ENCODE results near the gene NUP54.

Gene NUP54

DNA sequence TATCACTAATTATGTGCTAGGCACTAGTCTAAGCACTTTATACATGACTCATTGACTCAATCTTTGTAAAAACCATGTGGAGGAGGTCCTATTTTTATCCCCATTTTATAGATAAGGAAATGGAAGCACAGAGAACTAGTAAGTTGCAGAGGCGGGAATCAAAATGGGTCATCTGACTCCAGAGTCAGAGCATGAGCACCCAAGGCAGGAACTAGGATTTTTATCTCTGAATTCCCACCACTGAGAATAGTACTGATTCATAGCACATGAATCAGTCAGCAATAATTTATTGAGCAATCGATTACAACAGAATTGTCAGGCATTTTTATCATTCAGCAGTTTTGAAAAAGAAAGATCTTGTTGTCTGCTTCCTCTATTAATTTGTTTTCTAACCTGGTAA, 46.1 kb upstream of the NUP54 start:
- H3K79me2 ChIP-seq: peaks cover 31% of the 10 kb centered on the region
- H3K4me2 ChIP-seq (ENCODE audit: low read length): no peak overlapping the region
- no peak overlapping the region for H3K27ac ChIP-seq
- no peaks in the 10 kb centered on the region for H3K9me3 ChIP-seq (ENCODE audit: control insufficient read depth, low read length)
- H3K36me3 ChIP-seq (ENCODE audit: control insufficient read depth, insufficient read depth, low read length): no peaks in the 10 kb centered on the region
- no peak overlapping the region for H2AFZ ChIP-seq
- no peak for TF ChIP-seq CTCF (IDR thresholded peaks at IDR 0.05)
- H3K4me3 ChIP-seq (ENCODE audit: low read depth, low read length): no peak overlapping the region
- H3K4me1 ChIP-seq: peaks cover 3% of the 10 kb centered on the region
- no peaks in the 10 kb centered on the region for H3K27me3 ChIP-seq (ENCODE audit: control insufficient read depth, insufficient read depth, low read length)
- no peak overlapping the region for H3K9ac ChIP-seq

DNA sequence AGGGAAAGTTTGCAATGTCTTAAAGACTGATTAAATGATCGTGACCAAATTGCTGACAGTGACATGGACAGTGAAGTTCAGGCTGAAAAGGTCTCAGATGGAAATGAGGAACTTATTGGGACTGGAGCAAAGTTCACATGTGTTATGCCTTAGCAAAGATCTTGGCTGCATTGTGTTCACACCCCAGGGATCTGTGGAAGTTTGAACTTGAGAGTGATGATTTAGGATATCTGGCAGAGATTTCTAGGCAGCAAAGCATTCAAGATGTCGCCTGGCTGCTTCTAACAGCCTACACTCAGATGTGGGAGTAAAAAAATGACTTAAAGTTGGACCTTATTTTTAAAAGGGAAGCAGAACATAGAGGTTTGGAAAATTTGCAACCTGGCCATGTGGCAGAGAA, 44.0 kb upstream of the NUP54 start:
- no peaks in the 10 kb centered on the region for H3K4me1 ChIP-seq

DNA sequence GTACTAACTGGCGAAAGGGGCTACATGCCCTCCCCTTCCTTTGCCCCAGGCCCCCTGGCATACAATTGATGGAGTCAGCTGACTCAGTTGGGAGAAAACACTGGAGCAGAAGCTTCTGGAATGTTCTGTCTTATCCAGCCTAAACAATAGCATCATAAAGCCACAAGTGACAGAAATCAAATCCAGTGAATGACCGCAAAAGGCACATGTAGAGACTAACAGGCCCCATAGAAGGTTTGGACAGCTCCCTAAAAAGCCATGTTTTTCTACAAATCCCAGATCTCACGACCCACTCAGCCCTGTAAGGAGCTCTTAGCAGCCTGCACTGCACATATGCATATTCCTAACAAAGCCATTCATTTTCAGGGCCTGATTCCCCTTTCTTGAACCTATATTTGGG, 40.4 kb upstream of the NUP54 start:
- Histone ChIP-seq H3K4me1 (no peaks in the 10 kb centered on the region), H3K4me2 (ENCODE audit: low read length) (no peak overlapping the region), H3K79me2 (peaks cover 18% of the 10 kb centered on the region), H2AFZ (no peak overlapping the region), H3K4me3 (ENCODE audit: low read depth, low read length) (no peak overlapping the region), H3K27ac (no peak overlapping the region), H3K9me3 (ENCODE audit: control insufficient read depth, low read length) (no peaks in the 10 kb centered on the region), H3K36me3 (ENCODE audit: control insufficient read depth, insufficient read depth, low read length) (no peaks in the 10 kb centered on the region), H3K27me3 (ENCODE audit: control insufficient read depth, insufficient read depth, low read length) (no peaks in the 10 kb centered on the region), H3K9ac (no peak overlapping the region)
- TF ChIP-seq CTCF (IDR thresholded peaks at IDR 0.05): no peak

More for the DNA sequence above, 44.0 kb upstream of the NUP54 start:
- TF ChIP-seq CTCF (IDR thresholded peaks at IDR 0.05): no peak
- no peak overlapping the region for H3K4me2 ChIP-seq (ENCODE audit: low read length)
- H2AFZ ChIP-seq: no peak overlapping the region
- H3K79me2 ChIP-seq: peaks cover 31% of the 10 kb centered on the region
- no peak overlapping the region for H3K9ac ChIP-seq
- H3K9me3 ChIP-seq (ENCODE audit: control insufficient read depth, low read length): no peaks in the 10 kb centered on the region
- no peaks in the 10 kb centered on the region for H3K27me3 ChIP-seq (ENCODE audit: control insufficient read depth, insufficient read depth, low read length)
- no peaks in the 10 kb centered on the region for H3K36me3 ChIP-seq (ENCODE audit: control insufficient read depth, insufficient read depth, low read length)
- H3K4me3 ChIP-seq (ENCODE audit: low read depth, low read length): no peak overlapping the region
- no peak overlapping the region for H3K27ac ChIP-seq

DNA sequence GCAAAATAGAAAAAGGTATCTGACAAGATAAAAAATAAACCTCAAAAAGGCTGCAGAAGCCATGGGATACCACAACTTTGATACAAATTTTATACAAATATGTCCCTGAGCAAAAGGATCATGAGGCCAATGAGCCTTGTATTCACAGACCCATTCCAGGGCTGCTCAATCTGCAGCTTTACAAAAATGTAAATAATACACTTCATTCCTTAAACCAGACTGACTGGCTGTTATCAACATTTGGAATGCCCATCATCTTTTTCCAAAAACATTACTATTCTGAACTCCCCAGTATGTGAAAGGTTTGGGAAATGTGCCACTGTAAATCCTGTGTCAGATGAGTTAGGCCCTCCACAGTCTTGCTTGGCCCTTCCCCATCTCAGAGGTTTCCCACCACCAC, 40.0 kb upstream of the NUP54 start:
- no peak overlapping the region for H3K9ac ChIP-seq

More for the DNA sequence above, 40.0 kb upstream of the NUP54 start:
- Histone ChIP-seq H3K27ac (no peak overlapping the region), H3K4me1 (no peaks in the 10 kb centered on the region), H3K79me2 (peaks cover 15% of the 10 kb centered on the region), H3K27me3 (ENCODE audit: control insufficient read depth, insufficient read depth, low read length) (no peaks in the 10 kb centered on the region), H3K9me3 (ENCODE audit: control insufficient read depth, low read length) (no peaks in the 10 kb centered on the region), H3K4me3 (ENCODE audit: low read depth, low read length) (no peak overlapping the region), H3K4me2 (ENCODE audit: low read length) (no peak overlapping the region), H3K36me3 (ENCODE audit: control insufficient read depth, insufficient read depth, low read length) (no peaks in the 10 kb centered on the region), H2AFZ (no peak overlapping the region)
- no peak for TF ChIP-seq CTCF (IDR thresholded peaks at IDR 0.05)
